Hematopoietic multipotent progenitor cell (in vitro differentiated cells): Measurements from ENCODE around the gene SP140. TPM values are rescaled to one million over a fixed set of nuclear protein-coding genes. Genes with fewer than 3 reads are reported as not detected.

Source experiments
- DNase-seq, 3 donors: peaks; one replicate each; pipeline ENCODE4 v3.0.0-alpha.2; 2011 to 2015; ENCODE audit warnings: low read depth in 2 of 3, low spot score in 2 of 3
- total RNA-seq: library from RNA; depleted of rRNA; stranded (reverse); fragments of >200 nt; gene quantifications from one replicate; pipeline ENCODE4 v1.2.3, GENCODE V29; 2012

The SP140 gene
- total RNA-seq, 1 donor = 1.3 TPM

DNA sequence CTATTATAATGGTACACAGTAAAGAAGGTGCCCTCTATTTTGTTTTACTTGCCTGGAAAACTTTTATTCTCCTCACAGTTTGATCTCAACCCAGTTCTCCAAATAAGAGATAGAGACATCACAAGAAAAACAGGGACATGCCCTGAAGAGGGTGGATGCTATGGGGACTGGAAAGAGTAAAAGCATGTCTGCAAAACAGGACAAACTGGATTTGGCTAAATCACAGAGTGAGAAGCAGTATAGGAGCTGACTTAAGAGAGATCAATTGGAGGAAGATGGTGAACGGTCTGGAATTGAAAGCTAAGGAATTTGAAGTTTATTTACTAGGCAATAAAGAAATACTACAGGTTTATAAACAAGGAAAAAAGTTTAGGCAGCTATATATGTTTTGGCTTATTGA is 134.5 kb downstream of the SP140 start:
- DNase-seq = no peak

DNA sequence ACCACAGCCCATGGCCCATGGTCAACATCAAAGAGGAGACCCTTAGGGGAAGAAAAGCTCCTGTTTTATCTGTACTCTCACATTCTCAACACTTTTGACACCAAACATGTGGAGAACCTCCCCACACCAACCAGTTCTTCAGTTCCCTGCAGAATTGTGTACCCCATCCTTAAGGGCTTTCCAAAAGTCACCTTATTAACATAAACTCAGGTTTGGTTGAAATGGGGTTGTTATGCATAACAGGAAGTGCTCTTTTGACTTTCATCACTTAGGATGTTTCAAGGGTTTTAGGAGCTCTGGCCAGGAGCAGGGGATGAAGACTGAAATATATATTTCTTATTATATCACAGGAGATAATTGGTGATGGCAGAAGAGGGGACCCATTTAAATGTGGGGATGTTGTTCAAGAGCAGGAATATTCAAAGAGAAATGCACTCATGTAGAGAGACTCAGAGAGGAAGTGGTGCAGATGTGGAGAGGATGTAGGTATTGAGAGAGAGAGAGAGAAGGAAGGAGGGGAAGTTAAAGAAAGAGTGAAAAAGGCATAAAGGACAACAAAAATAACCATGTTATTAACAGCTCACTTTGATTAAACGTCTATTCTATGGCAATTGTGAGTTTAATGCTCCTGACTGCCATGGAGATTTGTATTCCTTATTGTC is 136.6 kb downstream of the SP140 start:
- no peak for DNase-seq

Other genes starting within 250 kb of the SP140 start
- gene SLC16A14, start 156.8 kb upstream of the SP140 start, total RNA-seq = 3.8 TPM
- 48.2 TPM for gene SP110, start 5.8 kb upstream of the SP140 start, total RNA-seq
- gene SP140L, start 101.5 kb downstream of the SP140 start, total RNA-seq = 5.4 TPM
- 45.8 TPM for gene SP100, start 190.5 kb downstream of the SP140 start, total RNA-seq